HG03097 (cell line): ENCODE data around the gene SLC6A2.
"Not testable (repeated sequence)": the region's sequence is repeated elsewhere in the genome, so short reads cannot be mapped to it uniquely, and the experiment has no call there.

ENCODE experiments used
- ATAC-seq: cut with Tn5 transposase; IDR thresholded peaks from one replicate; pipeline ENCODE4 v1.9.1; 2021; ENCODE audit not compliant: unreplicated experiment, low FRiP score

The SLC6A2 gene

GRCh38 chr16:55709801-55710200, 54.0 kb downstream of the SLC6A2 start:
- no peak for ATAC-seq

GRCh38 chr16:55710466-55710865, 54.7 kb downstream of the SLC6A2 start:
- no peak for ATAC-seq

- ATAC-seq: no peak
These were observed 56.4 kb downstream of the SLC6A2 start for GRCh38 chr16:55711959-55712876.

- no peak for ATAC-seq
These were observed 57.3 kb downstream of the SLC6A2 start for GRCh38 chr16:55713103-55713502.

GRCh38 chr16:55717326-55717725, 61.5 kb downstream of the SLC6A2 start:
- ATAC-seq: no peak

GRCh38 chr16:55725055-55725777, 69.4 kb downstream of the SLC6A2 start:
- ATAC-seq: no peak

GRCh38 chr16:55728797-55729196, 73.0 kb downstream of the SLC6A2 start:
- ATAC-seq: no peak

- ATAC-seq: no peak
These were observed 74.3 kb downstream of the SLC6A2 start for GRCh38 chr16:55730115-55730514.

GRCh38 chr16:55732496-55732895, 76.7 kb downstream of the SLC6A2 start:
- no peak for ATAC-seq

GRCh38 chr16:55734665-55735064, 78.9 kb downstream of the SLC6A2 start:
- no peak for ATAC-seq

GRCh38 chr16:55735120-55735781, 79.5 kb downstream of the SLC6A2 start:
- ATAC-seq: no peak

GRCh38 chr16:55736671-55737070, 80.9 kb downstream of the SLC6A2 start:
- no peak for ATAC-seq

GRCh38 chr16:55737318-55737717, 81.5 kb downstream of the SLC6A2 start:
- no peak for ATAC-seq

GRCh38 chr16:55737966-55738365, 82.2 kb downstream of the SLC6A2 start:
- no peak for ATAC-seq

GRCh38 chr16:55746081-55746480, 90.3 kb downstream of the SLC6A2 start:
- ATAC-seq: no peak

GRCh38 chr16:55747785-55748184, 92.0 kb downstream of the SLC6A2 start:
- no peak for ATAC-seq

- ATAC-seq: not testable (repeated sequence)
These were observed 96.8 kb downstream of the SLC6A2 start for GRCh38 chr16:55752465-55753144.

GRCh38 chr16:55753145-55753631, 97.4 kb downstream of the SLC6A2 start:
- ATAC-seq: not testable (repeated sequence)
